ENCODE data around the gene PATE4. TPM values are rescaled to one million over a fixed set of nuclear protein-coding genes. Genes with fewer than 3 reads are reported as not detected.
A peak's percentile ranks its signal among the peaks of the same experiment; 100 is the strongest.

The PATE4 gene
- total RNA-seq, 2 donors from 2014 or later: 3.1 TPM; not detected in 1

DNA sequence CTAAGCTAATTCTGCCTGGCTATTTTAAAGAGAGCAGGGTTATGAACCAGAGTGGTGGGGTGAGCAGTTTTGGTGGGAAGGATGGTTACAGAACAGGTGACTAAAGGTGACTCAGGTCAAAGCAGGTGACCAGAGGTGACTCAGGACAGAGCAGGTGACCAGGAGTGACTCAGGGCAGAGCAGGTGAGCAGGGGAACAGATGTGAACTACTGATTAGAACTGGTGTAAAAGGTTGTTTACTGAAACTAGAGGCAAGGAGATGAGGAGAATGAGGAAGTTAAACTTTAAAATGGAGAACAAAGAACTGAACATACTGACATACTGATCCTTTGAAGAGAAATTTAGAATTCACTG, 39.0 kb downstream of the PATE4 start:
- H3K4me3 ChIP-seq: no peak overlapping the region
- no peaks in the 10 kb centered on the region for H3K36me3 ChIP-seq
- H3K9me3 ChIP-seq: no peaks in the 10 kb centered on the region
- intact Hi-C loops (cut with DNase I): loop anchor here (10.0 kb wide), 1 partner anchor 777 kb away; no protein-coding TSS in a partner anchor
- TF ChIP-seq, protein P1, sequence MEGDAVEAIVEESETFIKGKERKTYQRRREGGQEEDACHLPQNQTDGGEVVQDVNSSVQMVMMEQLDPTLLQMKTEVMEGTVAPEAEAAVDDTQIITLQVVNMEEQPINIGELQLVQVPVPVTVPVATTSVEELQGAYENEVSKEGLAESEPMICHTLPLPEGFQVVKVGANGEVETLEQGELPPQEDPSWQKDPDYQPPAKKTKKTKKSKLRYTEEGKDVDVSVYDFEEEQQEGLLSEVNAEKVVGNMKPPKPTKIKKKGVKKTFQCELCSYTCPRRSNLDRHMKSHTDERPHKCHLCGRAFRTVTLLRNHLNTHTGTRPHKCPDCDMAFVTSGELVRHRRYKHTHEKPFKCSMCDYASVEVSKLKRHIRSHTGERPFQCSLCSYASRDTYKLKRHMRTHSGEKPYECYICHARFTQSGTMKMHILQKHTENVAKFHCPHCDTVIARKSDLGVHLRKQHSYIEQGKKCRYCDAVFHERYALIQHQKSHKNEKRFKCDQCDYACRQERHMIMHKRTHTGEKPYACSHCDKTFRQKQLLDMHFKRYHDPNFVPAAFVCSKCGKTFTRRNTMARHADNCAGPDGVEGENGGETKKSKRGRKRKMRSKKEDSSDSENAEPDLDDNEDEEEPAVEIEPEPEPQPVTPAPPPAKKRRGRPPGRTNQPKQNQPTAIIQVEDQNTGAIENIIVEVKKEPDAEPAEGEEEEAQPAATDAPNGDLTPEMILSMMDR (IDR thresholded peaks at IDR 0.05): no peak
- TF ChIP-seq POLR2AphosphoS5 (IDR thresholded peaks at IDR 0.05): no peak
- no peaks in the 10 kb centered on the region for H3K27me3 ChIP-seq (replicated peaks; ENCODE audit: insufficient read depth)
- H3K27ac ChIP-seq: no peak overlapping the region
- H3K4me1 ChIP-seq (replicated peaks): no peaks in the 10 kb centered on the region
- no peak for DNase-seq (ENCODE audit: low spot score)

DNA sequence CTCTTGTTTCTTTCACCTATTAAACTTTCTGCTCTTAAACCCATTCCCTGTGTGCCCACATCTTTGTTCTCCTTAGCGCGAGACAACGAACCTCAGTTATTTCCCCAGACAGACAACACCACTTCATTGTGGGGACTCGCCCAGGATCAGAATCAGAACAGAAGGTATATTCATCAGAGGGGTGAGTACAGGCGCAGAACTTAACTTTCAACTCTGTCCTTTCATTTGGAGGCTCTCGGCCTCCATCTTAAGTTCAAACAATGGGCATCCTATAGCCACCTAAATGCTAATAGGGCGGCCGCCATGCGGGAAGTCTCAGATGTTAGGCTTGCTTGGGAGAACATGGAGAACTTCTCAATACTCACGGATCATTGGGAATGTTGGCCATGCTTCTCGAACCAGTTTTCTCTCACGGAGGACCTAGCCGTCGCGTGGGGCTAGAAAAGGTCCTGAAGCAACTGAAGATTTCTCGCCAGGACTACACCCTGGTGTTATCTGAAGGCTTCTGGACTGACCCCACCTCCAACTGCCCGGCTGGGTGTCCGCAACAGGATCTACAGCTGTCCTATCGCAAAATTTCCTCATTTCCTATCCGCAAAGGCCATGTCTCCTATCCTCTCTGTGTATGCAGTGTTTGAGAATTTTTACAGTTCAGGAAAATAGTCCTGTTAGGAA, 40.9 kb downstream of the PATE4 start:
- intact Hi-C loops (cut with DNase I): loop anchor here (2.0 to 10.0 kb wide), 2 partner anchors 247 to 779 kb away; no protein-coding TSS in a partner anchor
- TF ChIP-seq POLR2A (IDR thresholded peaks at IDR 0.05) (no peak), POLR2AphosphoS5 (IDR thresholded peaks at IDR 0.05) (no peak)
- TF ChIP-seq, protein P1 (IDR thresholded peaks at IDR 0.05): no peak
- Histone ChIP-seq H3K27me3 (replicated peaks; ENCODE audit: insufficient read depth) (no peaks in the 10 kb centered on the region), H3K4me3 (no peak overlapping the region), H3K4me1 (replicated peaks) (no peaks in the 10 kb centered on the region), H3K9me3 (no peaks in the 10 kb centered on the region), H3K36me3 (no peaks in the 10 kb centered on the region), H3K27ac (no peak overlapping the region)
- WGBS: 77% methylated on average over 20 of the region's 20 CpGs
- no peak for DNase-seq (ENCODE audit: low spot score)

DNA sequence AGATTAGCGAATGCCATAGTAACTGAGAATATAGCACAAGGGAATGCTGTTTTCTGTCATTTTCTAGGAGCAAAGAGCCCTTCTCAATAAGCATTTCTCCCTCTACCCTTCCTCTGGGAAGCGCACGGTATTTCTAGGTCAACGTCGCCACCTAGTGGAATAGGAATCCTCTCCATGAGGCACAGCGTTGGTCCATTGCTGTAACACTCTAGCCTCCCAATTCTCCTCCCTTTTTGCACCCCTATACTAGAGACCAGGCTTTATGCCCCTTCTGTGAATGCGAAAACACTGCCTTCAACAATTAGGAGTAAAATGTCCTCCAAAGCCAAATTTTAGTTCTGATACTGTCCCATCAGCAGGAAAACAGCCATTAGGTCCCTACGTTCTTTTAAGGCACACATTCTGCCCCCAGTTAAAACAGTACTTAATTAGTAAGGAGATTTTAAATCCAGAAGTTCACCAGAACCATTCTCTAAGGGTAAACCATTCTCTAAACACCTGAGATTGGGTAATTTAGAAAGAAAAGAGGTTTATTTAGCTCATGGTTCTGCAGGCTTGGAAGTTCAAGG, 41.5 kb downstream of the PATE4 start:
- Histone ChIP-seq H3K4me1 (replicated peaks) (no peaks in the 10 kb centered on the region), H3K9me3 (no peaks in the 10 kb centered on the region), H3K27ac (no peak overlapping the region), H3K36me3 (no peaks in the 10 kb centered on the region), H3K27me3 (replicated peaks; ENCODE audit: insufficient read depth) (no peaks in the 10 kb centered on the region), H3K4me3 (no peak overlapping the region)
- DNase-seq (ENCODE audit: low spot score): peak; percentile 36
- WGBS: 9% methylated on average over 8 of the region's 8 CpGs
- intact Hi-C loops (cut with DNase I): loop anchor here (2.0 to 10.0 kb wide), 2 partner anchors 248 to 780 kb away; no protein-coding TSS in a partner anchor
- TF ChIP-seq POLR2AphosphoS5 (IDR thresholded peaks at IDR 0.05) (peak; percentile 5), POLR2A (IDR thresholded peaks at IDR 0.05) (no peak)
- TF ChIP-seq, protein P1 (IDR thresholded peaks at IDR 0.05): peak in 3 of 4 experiments; percentile 47 to 59 (median 59)

DNA sequence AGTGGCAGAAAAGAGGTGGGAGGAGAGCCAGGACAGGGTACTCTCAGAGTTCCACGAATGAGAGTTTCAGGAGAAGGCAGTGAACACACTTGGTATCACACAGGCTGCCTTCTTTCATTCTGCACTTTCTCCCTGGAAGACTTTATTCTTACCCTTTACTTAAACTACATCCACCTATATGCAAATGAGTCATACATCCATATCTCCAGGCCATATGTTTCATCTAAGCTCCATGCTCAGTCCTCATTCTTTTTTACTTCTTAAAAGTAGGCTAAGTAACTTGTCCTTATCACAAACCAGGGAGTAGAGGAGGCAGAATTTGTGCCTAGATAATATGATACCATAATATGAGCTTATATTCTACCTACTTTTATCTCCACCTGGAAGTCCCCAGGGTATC, 48.2 kb downstream of the PATE4 start:
- DNase-seq (ENCODE audit: low spot score): no peak
- no peak overlapping the region for H3K27ac ChIP-seq
- TF ChIP-seq POLR2AphosphoS5 (IDR thresholded peaks at IDR 0.05) (no peak), POLR2A (IDR thresholded peaks at IDR 0.05) (no peak)
- TF ChIP-seq, protein P1 (IDR thresholded peaks at IDR 0.05): no peak
- H3K27me3 ChIP-seq (replicated peaks; ENCODE audit: insufficient read depth): no peaks in the 10 kb centered on the region
- H3K9me3 ChIP-seq: no peaks in the 10 kb centered on the region
- 62% methylated on average over 1 of the region's 1 CpG for WGBS
- intact Hi-C loops (cut with DNase I): no loop called here
- no peaks in the 10 kb centered on the region for H3K4me1 ChIP-seq (replicated peaks)
- H3K36me3 ChIP-seq: no peaks in the 10 kb centered on the region
- no peak overlapping the region for H3K4me3 ChIP-seq

DNA sequence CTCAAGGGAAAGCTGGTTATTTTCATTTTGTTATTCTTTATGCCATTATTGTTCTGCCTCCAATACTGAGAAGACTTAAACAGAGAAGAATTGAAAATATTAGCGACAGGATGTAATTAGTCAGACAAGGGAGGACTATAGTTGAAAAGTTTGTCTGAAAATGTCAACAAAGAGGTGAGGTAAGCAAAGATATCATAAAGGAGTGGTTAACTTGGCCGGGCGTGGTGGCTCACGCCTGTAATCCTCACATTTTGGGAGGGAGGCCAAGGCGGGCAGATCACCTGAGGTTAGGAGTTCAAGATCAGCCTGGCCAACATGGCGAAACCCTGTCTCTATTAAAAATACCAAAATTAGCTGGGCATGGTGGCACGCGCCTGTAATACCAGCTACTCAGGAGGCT, 50.3 kb downstream of the PATE4 start:
- Histone ChIP-seq H3K4me1 (replicated peaks) (no peaks in the 10 kb centered on the region), H3K27me3 (replicated peaks; ENCODE audit: insufficient read depth) (no peaks in the 10 kb centered on the region), H3K4me3 (no peak overlapping the region), H3K27ac (no peak overlapping the region), H3K36me3 (no peaks in the 10 kb centered on the region), H3K9me3 (no peaks in the 10 kb centered on the region)
- DNase-seq (ENCODE audit: low spot score): no peak
- 79% methylated on average over 8 of the region's 8 CpGs for WGBS
- TF ChIP-seq POLR2AphosphoS5 (IDR thresholded peaks at IDR 0.05): no peak
- TF ChIP-seq, protein P1 (IDR thresholded peaks at IDR 0.05): no peak
- TF ChIP-seq POLR2A (IDR thresholded peaks at IDR 0.05): no peak
- intact Hi-C loops (cut with DNase I): no loop called here

All from prostate gland (tissue), 2 donors.